ENCODE results near the gene UQCR10. TPM values are rescaled to one million over a fixed set of nuclear protein-coding genes. Genes with fewer than 3 reads are reported as not detected.

Gene UQCR10
- total and polyA plus RNA-seq, 9 of the 15 experiments (the other 6 are each of a cell fraction or from before 2014, with no cell fraction given), result 128 to 903 (median 163) TPM

- H3K4me1 ChIP-seq (replicated peaks in 1 of 2; ENCODE audit: control insufficient read depth in 2 of 2, insufficient read depth in 2 of 2, low read length in 2 of 2), result no peaks in the 10 kb centered on the region
- H3K36me3 ChIP-seq (ENCODE audit: control insufficient read depth, insufficient read depth, low read length), result peaks cover 76% of the 10 kb centered on the region; the same call in 2 of the 3 replicates
- peaks cover 4% of the 10 kb centered on the region; the same call in 1 of the 2 replicates for H4K20me1 ChIP-seq (replicated peaks; ENCODE audit: control insufficient read depth, insufficient read depth, low read length)
- H3K79me2 ChIP-seq (ENCODE audit: control insufficient read depth, insufficient read depth, low read length), result no peaks in the 10 kb centered on the region
- ChIA-PET POLR2A (interaction anchor here (0.7 to 0.8 kb wide), 2 partner anchors 204 to 764 kb away, joined by 3 read pairs; no protein-coding TSS in a partner anchor), CTCF (ENCODE audit: low intra/inter-chr PET ratio) (no interaction called here)
- no peak overlapping the region for H3K4me3 ChIP-seq
- no peak overlapping the region for H3K9ac ChIP-seq (ENCODE audit: insufficient read depth in 1 of 2, low read depth in 2 of 2, low read length in 2 of 2)
- no peak overlapping the region for H3K27ac ChIP-seq (ENCODE audit: extremely low read depth, low read depth, low read length)
- WGBS (ENCODE audit: insufficient coverage, low coverage, missing lambda C conversion rate), result 69% methylated on average over 5 of the region's 5 CpGs
- peaks cover 4% of the 10 kb centered on the region for H3K9me1 ChIP-seq (ENCODE audit: control insufficient read depth, insufficient read depth, low read length)
- in situ Hi-C loops (cut with MboI), result loop anchor here (10.0 kb wide), 1 partner anchor 191 kb away; no protein-coding TSS in a partner anchor
- H3K9me3 ChIP-seq (replicated peaks; ENCODE audit: control insufficient read depth, insufficient read depth, low read depth, low read length), result no peaks in the 10 kb centered on the region
- H3K27me3 ChIP-seq (ENCODE audit: control insufficient read depth in 2 of 2, insufficient read depth in 2 of 2, low read length in 2 of 2), result no peaks in the 10 kb centered on the region
- no TSS peak for BruUV-seq (replicated peaks)
- H3K4me2 ChIP-seq (ENCODE audit: insufficient read depth, low read length), result no peak overlapping the region
- DNase-seq (ENCODE audit: extremely low read depth in 1 of 4, low spot score in 3 of 4) (no peak), FAIRE-seq (no peak), ATAC-seq (no peak)
- no peak overlapping the region for H2AFZ ChIP-seq (ENCODE audit: low read depth, low read length)
- intact Hi-C loops (cut with micrococcal nuclease), result no loop called here
- TF ChIP-seq MAZ (CRISPR knock-in tag; conservative IDR thresholded peaks at IDR 0.05 in 1 of 2, IDR thresholded peaks at IDR 0.05 in 1 of 2) (no peak), ZBTB5 (IDR thresholded peaks at IDR 0.05) (no peak), ZNF584 (CRISPR knock-in tag; IDR thresholded peaks at IDR 0.05; ENCODE audit: low read depth) (no peak), NFIX (CRISPR knock-in tag; IDR thresholded peaks at IDR 0.05; ENCODE audit: low read depth) (no peak), ARHGAP35 (IDR thresholded peaks at IDR 0.05; ENCODE audit: partially characterized antibody) (no peak), HNRNPL (IDR thresholded peaks at IDR 0.05; ENCODE audit: low read depth, low read length) (no peak), ZNF354B (CRISPR knock-in tag; IDR thresholded peaks at IDR 0.05) (no peak)
- TF ChIP-seq, protein P1, sequence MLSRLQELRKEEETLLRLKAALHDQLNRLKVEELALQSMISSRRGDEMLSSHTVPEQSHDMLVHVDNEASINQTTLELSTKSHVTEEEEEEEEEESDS (CRISPR knock-in tag; IDR thresholded peaks at IDR 0.05), result no peak
- TF ChIP-seq, protein P2, sequence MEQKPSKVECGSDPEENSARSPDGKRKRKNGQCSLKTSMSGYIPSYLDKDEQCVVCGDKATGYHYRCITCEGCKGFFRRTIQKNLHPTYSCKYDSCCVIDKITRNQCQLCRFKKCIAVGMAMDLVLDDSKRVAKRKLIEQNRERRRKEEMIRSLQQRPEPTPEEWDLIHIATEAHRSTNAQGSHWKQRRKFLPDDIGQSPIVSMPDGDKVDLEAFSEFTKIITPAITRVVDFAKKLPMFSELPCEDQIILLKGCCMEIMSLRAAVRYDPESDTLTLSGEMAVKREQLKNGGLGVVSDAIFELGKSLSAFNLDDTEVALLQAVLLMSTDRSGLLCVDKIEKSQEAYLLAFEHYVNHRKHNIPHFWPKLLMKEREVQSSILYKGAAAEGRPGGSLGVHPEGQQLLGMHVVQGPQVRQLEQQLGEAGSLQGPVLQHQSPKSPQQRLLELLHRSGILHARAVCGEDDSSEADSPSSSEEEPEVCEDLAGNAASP (IDR thresholded peaks at IDR 0.05), result no peak
- TF ChIP-seq, protein P3, sequence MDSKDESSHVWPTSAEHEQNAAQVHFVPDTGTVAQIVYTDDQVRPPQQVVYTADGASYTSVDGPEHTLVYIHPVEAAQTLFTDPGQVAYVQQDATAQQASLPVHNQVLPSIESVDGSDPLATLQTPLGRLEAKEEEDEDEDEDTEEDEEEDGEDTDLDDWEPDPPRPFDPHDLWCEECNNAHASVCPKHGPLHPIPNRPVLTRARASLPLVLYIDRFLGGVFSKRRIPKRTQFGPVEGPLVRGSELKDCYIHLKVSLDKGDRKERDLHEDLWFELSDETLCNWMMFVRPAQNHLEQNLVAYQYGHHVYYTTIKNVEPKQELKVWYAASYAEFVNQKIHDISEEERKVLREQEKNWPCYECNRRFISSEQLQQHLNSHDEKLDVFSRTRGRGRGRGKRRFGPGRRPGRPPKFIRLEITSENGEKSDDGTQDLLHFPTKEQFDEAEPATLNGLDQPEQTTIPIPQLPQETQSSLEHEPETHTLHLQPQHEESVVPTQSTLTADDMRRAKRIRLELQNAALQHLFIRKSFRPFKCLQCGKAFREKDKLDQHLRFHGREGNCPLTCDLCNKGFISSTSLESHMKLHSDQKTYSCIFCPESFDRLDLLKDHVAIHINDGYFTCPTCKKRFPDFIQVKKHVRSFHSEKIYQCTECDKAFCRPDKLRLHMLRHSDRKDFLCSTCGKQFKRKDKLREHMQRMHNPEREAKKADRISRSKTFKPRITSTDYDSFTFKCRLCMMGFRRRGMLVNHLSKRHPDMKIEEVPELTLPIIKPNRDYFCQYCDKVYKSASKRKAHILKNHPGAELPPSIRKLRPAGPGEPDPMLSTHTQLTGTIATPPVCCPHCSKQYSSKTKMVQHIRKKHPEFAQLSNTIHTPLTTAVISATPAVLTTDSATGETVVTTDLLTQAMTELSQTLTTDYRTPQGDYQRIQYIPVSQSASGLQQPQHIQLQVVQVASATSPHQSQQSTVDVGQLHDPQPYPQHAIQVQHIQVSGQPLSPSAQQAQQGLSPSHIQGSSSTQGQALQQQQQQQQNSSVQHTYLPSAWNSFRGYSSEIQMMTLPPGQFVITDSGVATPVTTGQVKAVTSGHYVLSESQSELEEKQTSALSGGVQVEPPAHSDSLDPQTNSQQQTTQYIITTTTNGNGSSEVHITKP (IDR thresholded peaks at IDR 0.05; ENCODE audit: partially characterized antibody), result no peak
- TF ChIP-seq, protein P4, sequence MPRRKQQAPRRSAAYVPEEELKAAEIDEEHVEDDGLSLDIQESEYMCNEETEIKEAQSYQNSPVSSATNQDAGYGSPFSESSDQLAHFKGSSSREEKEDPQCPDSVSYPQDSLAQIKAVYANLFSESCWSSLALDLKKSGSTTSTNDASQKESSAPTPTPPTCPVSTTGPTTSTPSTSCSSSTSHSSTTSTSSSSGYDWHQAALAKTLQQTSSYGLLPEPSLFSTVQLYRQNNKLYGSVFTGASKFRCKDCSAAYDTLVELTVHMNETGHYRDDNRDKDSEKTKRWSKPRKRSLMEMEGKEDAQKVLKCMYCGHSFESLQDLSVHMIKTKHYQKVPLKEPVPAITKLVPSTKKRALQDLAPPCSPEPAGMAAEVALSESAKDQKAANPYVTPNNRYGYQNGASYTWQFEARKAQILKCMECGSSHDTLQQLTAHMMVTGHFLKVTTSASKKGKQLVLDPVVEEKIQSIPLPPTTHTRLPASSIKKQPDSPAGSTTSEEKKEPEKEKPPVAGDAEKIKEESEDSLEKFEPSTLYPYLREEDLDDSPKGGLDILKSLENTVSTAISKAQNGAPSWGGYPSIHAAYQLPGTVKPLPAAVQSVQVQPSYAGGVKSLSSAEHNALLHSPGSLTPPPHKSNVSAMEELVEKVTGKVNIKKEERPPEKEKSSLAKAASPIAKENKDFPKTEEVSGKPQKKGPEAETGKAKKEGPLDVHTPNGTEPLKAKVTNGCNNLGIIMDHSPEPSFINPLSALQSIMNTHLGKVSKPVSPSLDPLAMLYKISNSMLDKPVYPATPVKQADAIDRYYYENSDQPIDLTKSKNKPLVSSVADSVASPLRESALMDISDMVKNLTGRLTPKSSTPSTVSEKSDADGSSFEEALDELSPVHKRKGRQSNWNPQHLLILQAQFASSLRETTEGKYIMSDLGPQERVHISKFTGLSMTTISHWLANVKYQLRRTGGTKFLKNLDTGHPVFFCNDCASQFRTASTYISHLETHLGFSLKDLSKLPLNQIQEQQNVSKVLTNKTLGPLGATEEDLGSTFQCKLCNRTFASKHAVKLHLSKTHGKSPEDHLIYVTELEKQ (CRISPR knock-in tag; IDR thresholded peaks at IDR 0.05), result no peak
Measured at GRCh38 chr22:29814003-29814402, 46.8 kb downstream of the UQCR10 start.
